GM13977 (cell line): Measurements from ENCODE around the gene RABL3.
"Not testable (repeated sequence)": the region's sequence is repeated elsewhere in the genome, so short reads cannot be mapped to it uniquely, and the experiment has no call there.

ENCODE experiments used
- DNase-seq: peaks from one replicate; pipeline ENCODE4 v3.0.0; 2012; ENCODE audit warnings: low spot score
- in situ Hi-C: fragments of 300-500 bp; cut with MboI; formaldehyde crosslinking; loops from one replicate; pipeline ENCODE4 v1.12.0; 2022; ENCODE audit warnings: low sequenced_read_pairs, low pct_unique_long_range_greater_than_20kb, mixed read lengths, inconsistent platforms; ENCODE audit not compliant: unreplicated experiment
- TF ChIP-seq, protein P1 (sequence below): IDR thresholded peaks from 2 replicates; pipeline ENCODE4 v1.5.1; 2012; ENCODE audit warnings: mild to moderate bottlenecking, control low read depth; ENCODE audit not compliant: insufficient read depth; ENCODE audit errors: extremely low read depth, missing control alignments

Gene RABL3

GRCh38 chr3:120682095-120682681 lies 60.1 kb downstream of the RABL3 start, which contains the start of gene HGD:
TSS of gene HGD (minus strand) at chr3:120682239. CDS start at chr3:120682111, 128 bp downstream.
- DNase-seq: no peak
- in situ Hi-C loops: no loop called here
- TF ChIP-seq, protein P1, sequence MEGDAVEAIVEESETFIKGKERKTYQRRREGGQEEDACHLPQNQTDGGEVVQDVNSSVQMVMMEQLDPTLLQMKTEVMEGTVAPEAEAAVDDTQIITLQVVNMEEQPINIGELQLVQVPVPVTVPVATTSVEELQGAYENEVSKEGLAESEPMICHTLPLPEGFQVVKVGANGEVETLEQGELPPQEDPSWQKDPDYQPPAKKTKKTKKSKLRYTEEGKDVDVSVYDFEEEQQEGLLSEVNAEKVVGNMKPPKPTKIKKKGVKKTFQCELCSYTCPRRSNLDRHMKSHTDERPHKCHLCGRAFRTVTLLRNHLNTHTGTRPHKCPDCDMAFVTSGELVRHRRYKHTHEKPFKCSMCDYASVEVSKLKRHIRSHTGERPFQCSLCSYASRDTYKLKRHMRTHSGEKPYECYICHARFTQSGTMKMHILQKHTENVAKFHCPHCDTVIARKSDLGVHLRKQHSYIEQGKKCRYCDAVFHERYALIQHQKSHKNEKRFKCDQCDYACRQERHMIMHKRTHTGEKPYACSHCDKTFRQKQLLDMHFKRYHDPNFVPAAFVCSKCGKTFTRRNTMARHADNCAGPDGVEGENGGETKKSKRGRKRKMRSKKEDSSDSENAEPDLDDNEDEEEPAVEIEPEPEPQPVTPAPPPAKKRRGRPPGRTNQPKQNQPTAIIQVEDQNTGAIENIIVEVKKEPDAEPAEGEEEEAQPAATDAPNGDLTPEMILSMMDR: no peak

GRCh38 chr3:120681506-120682038 lies 60.7 kb downstream of the RABL3 start:
- TF ChIP-seq, protein P1: no peak
- in situ Hi-C loops: no loop called here
- DNase-seq: no peak

DNA sequence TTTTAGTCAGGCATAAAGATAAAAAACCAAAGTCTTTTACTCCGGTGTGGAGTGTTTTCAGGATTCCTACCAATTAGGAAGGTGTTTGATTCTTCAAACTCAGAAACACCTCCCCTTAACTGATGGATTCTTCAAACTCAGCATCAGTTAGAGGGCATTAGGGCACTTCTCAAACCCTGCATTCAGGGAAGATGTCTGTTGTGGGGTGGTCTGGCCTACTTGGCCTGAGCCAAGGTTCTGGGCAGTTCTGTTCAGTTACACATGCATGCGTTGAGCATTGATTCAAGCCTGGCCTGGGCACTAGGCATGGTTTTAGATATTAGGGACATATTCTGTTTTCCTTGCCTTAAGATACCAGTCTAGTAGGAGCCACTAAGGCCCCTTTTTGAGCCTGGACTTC lies 61.3 kb downstream of the RABL3 start:
- in situ Hi-C loops: no loop called here
- TF ChIP-seq, protein P1: no peak
- DNase-seq: no peak

DNA sequence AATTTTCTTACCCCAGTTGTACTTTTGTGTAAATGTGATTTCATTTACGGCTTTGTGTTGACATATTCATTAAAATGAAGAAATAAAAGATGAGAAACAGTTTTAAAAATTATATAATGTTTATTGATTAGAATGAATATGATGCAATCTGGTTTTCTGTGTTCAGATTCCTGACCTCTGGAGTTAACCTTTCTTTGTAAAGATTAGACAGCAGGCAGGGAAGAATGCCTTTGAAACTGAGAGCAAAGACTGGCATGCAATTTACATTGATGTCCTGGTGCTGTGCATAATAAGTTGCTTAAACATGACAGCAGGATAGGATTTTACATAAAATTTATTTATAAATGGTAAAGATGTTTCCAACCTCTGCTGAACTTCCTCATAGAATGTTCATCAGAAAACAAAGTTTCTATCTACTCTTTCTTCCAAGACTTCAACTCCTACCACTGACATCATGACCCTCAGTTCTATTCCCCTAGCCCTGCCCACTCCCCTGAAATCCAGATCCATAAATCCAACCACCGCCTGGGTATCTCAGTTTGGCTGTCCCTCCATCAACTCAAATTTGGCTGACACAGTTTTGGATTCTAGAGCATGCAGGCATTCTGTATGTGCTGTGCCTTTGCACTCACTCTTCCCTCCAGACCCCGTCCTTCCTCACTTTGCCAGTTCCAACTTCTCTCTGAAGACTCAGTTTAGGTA lies 62.0 kb downstream of the RABL3 start:
- DNase-seq: no peak

DNA sequence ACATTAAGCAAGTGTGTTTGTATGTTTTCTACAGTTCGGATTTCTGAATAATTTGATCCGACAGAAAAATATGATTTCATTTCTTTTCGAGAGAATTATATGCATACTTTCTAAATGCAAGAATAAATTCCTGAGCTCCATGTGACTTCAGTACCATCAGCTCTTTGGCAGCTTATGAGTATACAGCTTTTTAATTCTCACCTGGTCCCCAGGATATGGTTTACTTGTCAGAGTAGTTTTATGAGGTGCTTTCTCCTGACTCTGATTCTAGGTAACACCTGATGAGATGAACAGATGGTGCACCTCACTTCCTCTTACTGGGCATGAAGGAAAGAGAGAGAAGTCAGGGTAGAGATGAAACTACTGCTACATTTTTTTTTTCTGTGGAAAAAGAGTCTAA lies 63.3 kb downstream of the RABL3 start:
- in situ Hi-C loops: no loop called here
- TF ChIP-seq, protein P1: no peak
- no peak for DNase-seq

More for the DNA sequence above, 62.0 kb downstream of the RABL3 start:
- in situ Hi-C loops: no loop called here
- TF ChIP-seq, protein P1: no peak

DNA sequence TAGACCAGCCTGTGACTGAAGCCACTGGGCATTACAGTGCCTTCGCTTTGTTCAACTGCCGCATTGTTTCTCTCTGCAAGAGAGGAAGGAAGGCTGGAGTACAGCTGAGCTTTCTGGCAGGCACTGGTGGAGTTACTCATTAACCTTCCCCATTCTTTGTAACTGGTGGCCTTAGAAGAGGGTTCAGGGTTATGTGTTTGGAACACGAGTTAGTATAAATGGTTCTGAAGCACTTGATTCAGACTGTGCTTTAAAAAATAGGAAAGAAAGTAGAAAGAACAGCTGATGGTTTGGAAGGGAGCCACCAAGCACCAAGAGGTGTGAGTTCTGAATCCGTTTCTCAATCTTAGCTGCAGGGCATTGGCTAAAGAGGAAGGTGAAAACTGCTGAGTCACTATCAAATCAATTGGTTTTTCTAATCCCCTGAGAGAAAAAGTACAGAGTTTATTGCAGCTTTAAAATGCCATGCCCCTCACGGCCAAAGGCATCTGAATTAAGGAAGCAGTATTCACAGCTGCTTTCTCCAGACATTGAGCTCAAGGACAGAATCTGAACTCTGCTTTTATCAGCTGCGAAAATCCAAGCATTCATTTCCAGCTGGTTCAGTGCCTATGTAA lies 63.9 kb downstream of the RABL3 start:
- in situ Hi-C loops: no loop called here
- TF ChIP-seq, protein P1: no peak
- DNase-seq: no peak

- DNase-seq, in situ Hi-C loops: not testable (repeated sequence)
These were observed 65.1 kb downstream of the RABL3 start for GRCh38 chr3:120677193-120677592.
